ENCODE data around the gene TGFBR2.

TGFBR2 gene

DNA sequence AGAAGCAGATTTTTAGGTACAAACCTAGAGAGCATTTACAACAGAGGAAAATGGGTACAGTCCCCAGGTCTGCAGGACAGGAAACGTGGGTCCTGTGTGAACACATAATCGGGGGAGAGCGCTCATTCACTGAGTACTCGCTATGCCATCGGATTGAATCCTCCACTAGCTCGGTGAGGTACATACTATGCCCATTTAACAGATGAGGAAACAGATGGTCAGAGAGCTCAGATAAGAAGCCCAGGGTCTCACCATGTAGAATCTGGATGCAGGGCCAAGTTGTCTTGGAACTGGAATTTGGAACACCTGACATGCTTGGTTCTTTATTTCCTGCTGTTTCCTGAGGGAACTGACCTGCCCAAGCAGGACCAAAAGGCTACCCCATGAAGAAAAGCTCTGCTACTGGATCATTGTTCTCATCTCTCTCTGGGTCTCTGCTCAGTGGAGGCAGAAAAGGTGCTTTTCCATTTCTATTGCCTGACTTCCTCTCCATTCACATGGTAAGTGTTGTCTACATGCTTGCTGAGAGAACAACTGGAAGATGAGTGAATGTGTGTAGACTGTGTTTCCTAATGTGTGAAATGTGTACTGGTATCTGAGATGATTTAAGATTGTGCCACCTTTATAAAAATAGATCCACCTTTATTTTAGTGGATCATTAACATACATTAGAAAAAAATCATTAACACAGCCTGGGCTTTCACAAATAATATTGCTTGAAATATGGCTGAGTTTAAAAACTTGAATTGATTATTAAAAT, 89.1 kb downstream of the TGFBR2 start:
- no peak for DNase-seq

DNA sequence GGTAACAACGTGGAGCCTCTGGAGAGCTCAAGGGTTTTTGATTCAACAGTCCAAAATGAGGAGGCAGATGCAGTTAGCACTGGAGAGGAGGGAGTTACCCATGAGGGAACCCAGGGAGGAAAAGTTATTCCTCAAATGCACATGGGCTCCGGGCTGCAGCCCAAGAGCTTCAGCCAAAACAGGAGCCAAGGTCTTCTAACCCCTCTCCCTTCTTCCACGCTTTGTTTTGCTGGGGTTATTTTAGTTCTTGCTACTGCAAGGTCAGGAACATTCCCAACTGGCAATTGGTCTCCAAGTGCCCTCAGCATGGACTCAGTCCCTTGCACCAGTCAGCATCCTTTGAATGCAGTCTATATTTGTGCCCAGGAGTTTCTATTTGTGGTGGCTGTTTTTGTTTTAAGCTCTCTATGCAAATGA, 90.0 kb downstream of the TGFBR2 start:
- no peak for DNase-seq

DNA sequence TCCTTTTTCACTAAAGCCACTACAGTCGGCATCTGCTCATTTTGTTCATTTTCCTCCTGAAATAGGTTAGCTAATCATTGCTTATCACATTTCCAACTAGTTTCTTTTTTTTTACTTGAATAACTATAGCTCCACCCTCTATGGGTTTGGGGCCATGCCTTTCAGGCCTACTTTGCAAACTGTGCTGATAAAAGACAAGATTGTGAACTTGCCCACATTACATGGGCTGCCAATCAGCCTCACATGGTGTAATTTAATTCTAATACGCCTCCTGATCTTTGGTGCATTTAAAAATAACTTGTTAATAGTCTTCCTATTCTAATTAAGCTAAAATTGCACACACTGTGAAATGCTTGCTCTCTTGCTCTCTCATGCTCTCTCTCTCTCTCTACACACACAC, 90.5 kb downstream of the TGFBR2 start:
- no peak for DNase-seq

DNA sequence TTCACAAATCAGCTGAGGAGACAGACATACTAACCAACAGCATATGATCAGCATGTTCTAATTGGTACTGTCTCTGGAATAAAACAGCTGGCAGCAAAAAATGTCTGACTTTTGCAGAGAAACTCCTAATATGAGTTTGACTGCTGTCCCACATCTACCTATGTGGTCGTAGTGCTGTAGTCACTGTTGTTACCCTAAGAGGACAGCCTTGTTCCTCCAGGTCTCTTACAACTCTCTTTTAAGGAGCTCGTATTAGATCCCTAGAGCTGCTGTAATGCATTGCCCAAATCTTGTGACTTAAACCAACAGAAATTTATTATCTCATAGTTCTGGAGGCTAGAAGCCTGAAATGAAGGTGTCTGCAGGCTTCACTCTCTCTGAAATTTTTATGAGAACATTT, 92.1 kb downstream of the TGFBR2 start:
- DNase-seq = no peak

DNA sequence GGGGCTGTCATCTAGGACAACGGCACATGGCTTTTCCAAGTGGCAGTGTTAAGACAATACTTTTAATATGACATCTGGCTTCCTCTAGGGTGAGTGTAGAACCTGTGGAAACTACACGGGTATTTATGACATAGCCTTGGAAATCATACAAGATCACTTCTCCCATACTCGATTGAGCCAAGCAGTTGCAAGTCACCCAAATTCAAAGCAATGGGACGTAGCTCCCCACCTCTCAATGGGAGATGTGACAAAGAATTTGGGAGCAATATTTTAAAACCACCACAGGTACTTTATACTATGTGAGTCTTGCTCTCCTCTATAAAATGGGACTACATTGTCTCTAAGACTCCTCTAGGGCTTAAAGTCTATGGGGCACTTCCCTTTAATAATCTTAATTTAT, 93.5 kb downstream of the TGFBR2 start:
- no peak for DNase-seq

DNA sequence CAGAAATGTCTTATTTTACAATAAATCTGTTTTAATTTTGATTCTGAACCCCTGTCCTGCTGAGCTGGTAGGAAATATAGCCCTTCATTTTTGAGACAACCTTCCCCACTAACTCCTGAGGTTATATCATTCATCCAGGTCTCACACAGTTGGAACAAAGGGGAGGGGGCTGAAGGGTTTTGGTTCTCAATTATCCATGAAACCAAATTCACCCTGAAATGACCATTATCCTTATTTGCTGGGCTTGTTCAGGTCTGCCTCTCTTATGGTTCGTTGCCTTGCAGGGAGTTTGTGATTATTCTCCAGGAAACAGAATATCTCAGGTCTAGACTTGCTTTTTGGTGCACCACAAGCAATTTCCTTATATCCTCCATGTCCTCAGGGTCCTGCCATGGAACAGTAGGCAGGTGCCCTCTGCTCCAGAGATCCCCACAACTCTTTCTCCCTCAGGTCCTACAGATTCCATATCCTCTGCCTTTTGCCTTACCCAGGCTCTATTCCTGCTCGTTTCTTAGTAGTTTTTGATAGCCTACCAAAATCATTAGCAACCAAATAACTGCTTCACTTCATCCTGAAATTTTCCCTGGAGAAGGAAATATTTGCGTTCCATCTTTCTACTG, 94.4 kb downstream of the TGFBR2 start:
- no peak for DNase-seq

DNA sequence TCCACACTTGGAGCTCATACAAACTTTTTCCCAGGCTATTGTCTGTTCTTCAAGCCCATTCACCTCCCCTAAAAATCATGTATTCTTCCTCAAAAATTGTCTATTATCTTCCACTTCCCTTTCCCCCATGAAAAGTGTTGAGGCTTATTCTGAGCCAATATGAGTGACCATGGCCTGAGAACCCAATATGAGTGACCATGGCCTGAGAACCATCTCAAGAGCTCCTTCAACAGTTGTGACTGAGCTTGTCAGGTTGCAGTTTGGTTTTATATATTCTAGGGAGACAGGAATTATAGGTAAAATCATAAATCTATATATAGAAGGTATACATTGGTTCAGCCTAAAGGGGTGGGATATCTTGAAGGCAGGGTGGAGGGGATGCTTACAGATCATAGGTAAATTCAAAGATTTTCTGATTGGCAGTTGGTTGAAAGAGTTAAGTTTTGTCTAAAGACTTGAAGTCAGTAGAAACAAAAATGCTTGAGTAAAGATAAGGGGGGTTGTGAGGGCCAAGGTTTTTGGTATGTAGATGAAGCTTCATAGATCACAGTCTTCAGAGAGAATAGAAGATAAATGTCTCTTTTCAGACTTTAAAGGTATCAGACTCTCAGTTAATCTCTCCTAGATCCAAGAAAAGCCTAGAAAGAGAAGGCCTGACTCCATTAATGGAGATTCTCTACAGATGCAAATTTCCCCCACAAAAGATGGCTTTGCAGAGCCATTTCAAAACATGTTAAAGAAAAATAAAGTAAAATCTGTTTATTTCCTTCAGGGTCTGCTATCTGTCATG, 95.8 kb downstream of the TGFBR2 start:
- no peak for DNase-seq

DNA sequence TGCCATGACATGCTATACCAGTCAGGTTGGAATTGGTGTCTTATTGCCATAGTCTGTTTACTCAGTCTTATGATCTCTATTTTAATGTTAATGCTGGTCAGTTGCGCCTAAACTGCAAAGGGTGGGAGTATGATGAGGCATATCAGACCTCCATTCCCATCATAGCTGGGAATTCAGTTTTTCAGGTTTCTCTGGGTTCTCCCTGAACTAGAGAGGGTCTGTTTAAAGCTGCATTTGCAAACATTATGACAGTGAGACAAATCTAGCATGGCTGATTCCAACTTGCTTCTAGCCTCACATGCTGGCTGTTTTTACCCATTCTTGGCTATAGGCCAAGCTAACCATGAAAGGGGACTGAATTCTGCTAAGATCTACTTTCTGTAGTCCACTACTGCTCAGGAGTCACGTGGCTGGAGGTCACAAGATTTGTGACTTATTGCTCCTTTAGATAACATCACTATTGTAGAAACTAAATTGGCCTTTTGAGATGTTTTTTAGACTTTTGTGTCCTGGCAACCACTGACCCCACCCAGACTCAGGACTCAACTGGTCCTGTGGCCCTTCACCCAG, 96.5 kb downstream of the TGFBR2 start:
- peak in 1 of 2 donors; percentile 20 for DNase-seq

DNA sequence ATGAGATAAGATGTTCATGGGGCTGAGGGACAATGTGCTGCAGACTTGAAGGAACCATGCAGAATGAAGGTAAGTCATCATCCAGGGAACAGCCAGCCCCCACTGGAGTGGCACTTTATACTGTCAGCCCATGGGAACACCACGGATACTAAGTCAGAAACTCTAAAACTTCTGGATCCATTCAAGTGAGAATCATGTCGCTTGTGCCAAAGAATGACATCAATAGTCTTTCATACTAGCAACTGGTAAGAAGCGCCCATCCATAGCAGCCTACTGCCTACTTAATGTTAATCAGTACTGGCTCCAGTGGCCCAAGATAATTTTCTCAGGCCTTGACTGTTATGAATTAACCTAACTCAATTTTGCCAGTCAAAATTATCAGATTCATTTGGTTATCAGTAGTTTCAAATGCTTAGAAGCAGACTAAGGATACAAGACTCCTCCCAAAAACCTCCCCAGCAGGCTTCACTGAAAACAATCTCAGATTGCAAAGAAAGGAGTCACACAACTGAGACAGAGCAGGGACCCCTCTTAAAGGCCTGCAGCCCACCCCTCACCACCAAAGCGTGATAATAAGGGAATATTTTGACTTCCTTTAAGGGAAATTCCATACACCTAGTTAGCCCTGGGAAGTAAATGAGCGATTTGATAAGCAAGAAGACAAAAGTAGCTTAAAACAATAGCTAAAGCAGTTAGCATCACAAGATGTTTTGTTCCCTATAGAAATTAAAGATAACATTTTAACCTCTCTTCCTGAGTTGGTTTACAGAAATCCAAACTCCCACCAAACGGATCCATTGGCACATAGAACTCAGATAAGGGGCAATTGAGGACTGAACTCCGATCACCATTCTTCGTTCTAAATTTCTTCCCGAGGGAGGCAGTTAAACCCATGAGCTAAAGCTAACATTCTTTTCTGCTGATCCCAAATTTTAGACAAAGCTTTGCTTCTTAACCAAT, 98.8 kb downstream of the TGFBR2 start:
- no peak for DNase-seq

DNA sequence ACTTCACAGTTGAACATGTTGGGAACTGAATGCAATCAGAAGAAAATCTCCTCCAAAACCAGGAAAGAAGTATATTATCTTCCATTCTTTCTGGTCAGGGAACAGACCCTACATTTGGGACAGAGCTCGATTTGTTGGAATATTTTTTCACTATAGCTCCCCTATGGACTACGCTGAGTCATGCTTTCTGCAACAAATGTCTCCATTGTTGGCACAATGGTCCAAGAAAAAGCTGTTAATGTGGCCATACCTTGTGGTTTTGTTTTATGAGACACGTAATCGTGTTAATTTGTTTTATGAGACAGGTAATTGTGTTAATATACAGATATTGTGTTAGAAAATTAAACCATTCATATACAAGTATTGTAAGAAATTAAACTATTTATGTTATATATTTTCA, 101.4 kb downstream of the TGFBR2 start:
- DNase-seq = no peak

DNA sequence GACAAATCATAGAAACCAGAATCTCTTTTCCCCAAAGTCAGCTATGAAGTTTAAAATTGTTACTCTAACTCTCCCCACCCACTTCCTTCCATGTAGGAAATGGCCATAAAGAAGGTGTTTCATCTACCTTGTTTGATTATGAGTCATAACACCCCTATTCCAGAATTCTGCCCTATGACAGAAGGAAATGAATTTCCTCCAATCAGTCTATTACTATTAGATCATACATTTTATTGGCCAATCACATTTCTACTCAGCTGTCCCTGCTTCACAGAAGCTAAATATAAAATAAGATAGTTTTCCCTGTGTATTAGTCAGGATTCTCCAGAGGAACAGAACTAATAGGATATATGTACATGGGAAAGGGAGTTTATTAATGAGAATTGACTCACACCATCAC, 102.1 kb downstream of the TGFBR2 start:
- DNase-seq = no peak

DNA sequence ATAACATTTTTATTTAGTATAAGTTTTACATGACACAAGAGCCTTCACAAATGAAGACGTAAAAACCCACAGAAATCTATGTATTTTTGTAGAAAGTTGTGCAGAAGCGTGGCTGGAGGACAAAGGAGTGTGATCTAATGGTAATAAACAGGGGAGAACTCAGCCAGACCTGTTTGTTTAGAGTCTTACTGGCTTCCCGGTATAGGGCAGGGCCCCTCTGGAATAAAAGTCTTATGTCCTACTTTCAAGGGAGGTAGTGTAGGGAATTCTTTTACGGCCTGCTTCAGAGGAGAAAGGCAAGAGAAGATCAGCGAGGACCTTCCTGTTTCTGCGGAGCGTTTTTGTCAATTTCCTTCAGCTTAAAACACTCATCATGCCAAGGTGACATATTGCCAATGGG, 103.6 kb downstream of the TGFBR2 start:
- no peak for DNase-seq

DNA sequence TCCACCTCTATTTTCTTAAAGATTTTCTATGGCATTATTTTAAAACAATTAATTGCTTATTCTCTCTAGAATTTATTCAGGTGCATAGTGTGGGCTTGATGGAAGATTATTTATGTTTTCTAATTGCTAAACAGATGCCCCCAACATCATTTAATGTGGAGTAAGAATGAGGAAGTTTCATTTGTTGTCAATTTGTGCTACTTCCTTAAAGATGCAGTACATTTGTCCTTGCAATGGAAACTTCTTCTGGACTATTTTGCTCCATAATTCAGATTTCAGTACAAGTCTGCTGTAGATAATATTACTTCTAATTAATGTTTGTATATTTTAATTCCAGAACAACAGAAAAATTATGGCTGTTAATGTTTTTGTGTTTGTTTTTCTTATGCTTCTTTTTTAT, 104.8 kb downstream of the TGFBR2 start:
- peak in 1 of 2 donors; percentile 12 for DNase-seq

DNA sequence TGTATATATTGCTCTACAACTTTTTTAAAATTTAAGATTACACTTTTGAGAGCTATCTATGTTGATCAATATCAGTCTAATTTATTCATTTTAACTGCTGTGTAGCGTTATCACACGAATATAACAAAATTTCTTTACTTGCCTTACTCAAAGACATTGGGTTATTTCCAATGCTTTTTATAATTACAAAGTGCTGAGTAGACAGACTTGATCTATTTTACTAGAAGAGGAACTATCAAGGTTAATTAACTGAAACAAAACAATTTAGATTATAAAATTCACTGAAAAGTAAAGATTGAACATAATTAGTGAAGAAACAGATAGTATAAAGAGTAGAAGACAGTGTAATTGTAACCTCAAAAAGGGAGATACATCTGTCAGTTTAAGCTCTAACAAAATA, 105.5 kb downstream of the TGFBR2 start:
- no peak for DNase-seq

DNA sequence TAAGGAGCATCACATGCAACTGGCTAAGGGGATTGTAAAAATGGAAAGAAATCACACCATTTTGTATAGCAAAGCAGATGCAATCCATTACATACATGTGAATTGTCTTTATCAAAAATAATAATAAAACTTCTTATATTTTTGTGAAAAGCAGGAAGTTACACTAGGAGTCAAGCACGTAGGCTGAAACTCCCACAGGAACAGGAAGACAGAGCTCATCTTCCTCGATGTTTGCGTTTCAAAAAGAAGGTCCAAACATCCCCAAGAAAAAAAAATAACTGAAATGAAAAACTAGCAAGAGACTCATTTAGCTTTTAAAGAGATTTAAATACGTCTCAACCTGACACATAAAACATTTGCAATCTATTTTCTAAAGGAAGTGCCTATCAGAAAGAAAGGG, 106.6 kb downstream of the TGFBR2 start:
- peak; percentile 23 to 50 for DNase-seq

DNA sequence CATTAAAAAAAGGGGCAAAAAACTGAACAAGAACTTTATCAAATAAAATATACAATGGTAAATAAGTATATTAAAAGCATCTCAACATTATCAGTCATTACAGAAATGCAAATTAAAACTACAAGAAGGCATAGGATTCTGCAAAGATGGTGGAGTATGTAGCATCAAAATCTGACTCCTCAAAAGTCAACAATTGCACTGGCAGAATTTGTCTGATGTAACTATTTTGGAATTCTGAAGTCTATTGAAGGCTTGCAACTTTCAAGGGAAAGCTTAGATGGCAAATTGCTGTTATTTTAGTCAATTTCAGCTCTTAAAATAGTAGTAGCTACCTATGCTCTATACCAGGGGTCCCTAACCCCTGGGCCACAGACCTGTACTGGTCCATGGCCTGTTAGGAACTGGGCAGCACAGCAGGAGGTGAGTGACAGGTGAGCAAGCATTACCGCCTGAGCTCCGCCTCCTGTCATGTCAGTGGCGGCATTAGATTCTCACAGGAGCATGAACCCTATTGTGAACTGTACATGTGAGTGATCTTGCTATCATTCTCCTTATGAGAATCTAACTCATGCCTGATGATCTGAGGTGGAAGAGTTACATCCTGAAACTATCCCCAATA, 107.6 kb downstream of the TGFBR2 start:
- no peak for DNase-seq

DNA sequence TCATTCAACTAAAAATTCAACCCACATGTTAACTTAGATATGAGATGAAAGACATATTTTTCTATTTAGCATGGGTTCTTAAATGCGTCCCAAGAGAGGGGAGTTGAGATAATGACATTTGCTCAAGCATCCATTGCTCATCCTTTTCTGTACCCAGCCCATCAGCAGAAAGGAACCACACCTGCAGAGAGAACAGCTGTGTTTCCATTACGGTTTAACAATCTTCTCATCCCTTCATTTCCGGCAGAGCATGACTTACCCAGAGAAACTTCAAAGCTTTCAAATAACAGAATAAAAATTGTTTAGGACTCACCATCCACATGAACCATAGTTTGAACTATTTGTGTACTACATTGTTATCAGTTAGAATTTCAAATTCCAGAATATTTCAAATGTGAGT, 113.1 kb downstream of the TGFBR2 start:
- DNase-seq = no peak

DNA sequence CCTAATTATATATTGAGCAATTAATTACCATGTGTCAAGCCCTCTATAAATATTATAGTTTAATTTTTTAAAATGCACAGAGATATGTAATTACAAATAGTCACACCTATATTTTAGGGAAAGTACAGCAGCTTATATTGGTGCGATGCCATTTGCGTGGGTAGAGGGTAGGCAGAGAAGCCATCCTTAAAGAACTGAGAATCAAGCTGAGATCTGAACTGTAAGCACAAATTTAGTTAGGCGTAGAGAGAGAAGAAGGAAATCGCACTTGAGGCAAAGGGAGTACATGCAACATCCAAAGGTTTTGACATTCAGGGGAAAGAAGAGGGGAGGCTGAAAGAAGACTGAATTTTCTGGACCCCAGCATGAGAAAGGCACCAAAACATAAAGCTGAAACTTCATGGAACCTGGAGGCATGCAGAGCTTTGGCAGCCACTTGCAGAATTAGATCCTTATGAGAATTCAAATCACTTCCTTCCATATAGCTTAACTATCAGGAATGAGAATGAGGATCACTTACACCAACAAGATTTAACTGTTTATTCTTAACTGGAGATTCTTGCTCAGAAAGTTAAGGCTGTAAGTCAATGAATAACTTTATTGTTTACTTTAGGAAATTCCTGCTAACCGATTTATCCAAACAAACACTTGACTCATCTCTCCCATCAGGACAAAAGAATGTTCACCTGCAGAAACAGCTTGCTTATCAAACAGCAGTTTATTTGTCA, 114.3 kb downstream of the TGFBR2 start:
- no peak for DNase-seq

DNA sequence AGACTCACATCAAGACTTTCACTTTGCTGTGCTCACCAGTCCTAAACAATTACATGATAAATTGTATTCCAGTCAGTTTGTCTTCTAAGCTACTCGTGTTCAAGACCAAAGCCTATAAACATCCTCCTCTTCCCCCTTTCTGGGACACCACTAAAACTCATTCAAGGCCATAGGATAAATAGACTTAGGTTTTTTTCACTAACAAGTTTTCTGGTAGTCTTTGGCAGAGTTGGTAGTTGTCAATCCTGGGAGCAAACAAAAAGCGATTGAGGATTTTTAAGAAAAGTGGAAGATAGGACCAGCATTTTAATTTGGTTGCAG, 114.9 kb downstream of the TGFBR2 start:
- no peak for DNase-seq

DNA sequence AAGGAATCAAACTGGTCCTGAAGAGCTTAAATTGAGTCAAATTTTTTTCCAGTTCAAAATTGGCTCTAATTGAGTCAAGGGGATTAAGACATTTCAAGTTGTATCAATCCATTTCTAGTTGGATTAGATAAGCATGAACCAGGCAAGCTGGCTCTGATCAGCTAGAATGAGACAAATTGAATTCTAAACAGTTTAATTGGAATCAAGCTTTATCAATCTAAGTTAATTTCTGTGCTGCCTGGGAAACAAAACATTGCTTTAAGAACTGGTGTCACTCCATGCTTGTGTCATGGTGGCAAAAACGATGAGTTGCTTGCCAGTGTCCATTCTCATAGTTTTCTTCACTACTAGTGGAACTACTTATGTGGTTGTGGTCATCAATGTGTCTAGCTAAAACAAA, 116.8 kb downstream of the TGFBR2 start:
- DNase-seq = no peak

DNA sequence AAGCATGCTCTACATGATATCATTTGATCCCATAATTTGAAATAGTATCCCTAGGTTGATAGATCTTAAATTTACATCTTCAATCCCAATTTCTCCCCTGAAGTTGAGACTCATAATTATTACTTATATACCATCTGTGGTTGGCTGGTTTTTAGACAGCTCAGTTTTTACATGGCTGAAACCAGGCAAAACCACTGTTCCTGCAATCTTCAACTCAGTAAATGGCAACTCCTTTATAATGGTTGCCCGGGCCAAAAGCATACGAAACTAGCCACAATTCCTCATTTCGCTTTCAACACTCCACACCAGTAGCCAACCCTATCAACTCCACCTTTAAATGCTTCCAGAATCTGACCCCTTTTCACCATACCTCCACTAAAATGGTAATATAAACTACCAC, 118.5 kb downstream of the TGFBR2 start:
- DNase-seq = no peak

DNA sequence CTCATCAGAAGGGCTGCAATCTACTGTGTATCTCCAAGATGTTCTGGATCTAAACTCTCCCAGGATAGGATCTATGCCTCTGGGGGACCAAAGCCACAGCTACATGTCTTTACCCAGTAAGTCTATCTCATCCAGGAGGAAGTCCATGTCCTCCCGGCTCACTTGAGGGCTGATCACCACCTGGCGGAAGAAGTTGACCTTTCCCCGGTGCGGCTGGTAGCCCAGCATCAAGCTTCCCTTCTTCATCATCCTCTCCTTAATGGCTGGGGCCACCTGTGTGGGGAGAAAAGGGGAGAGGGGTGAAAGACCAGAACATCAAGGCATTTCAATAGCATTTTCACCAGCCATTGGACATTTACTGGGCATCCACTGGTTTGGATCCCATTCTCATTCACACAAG, 121.7 kb downstream of the TGFBR2 start:
- no peak for DNase-seq
